ENCODE results near the gene HOXD11.

Gene HOXD11

GRCh38 chr2:176148751-176149421 is 41.8 kb downstream of the HOXD11 start:
- FAIRE-seq, result no peak
- DNase-seq (ENCODE audit: low spot score), result no peak

DNA sequence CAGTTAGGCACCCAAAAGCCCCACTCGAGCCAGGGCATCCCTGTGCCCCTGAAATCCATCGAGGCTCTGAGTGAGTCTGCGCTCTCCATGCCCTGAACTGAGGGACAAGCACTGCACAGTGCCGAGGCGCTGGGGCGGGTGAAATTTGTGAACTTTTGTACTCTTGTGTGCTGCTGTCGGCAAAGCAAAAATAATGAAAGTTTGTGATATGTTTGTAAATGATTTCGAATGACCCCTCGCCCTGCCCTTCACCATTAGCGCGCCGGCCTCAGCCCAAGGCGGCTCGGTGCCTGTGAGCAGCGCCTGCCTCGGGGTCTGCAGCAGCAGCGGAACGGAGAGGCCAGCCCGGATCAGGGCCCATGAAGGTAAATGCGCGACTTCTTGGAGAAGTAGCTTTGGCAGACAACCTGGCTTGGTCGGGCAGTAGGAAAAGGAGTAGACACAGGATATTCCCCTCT is 42.4 kb downstream of the HOXD11 start:
- FAIRE-seq (no peak), DNase-seq (ENCODE audit: low spot score) (no peak)

DNA sequence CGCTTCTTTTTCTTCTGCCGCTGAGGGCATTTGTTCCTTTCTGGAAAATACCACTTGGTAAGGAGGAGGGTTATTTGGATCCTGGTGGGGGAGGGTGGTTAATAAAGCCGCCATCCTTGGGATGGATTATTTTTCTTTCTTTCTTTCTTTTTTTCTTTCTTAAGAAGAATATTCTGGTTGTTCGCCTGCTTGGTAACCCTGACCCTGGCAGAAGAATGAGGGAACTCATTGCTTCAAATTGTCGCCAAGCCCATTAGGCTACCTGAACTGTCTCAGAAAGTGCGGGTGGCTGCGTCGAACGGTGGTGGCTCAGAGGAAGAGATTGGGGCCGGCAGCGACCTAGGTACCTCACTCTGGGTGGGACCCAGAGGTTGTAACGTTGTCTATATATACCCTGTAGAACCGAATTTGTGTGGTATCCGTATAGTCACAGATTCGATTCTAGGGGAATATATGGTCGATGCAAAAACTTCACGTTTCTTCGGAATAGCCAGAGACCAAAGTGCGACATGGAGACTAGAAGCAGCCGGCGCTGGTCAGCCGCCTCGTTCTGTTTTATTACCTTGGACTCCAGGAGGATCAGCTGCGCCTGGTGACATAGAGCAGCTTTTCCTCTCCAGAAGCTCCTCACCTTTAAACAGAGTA is 43.0 kb downstream of the HOXD11 start:
- no peak for FAIRE-seq

GRCh38 chr2:176150584-176151441 is 43.7 kb downstream of the HOXD11 start:
- FAIRE-seq (no peak), DNase-seq (ENCODE audit: low spot score) (no peak)

More for the DNA sequence above, 43.0 kb downstream of the HOXD11 start:
- no peak for DNase-seq (ENCODE audit: low spot score)

DNA sequence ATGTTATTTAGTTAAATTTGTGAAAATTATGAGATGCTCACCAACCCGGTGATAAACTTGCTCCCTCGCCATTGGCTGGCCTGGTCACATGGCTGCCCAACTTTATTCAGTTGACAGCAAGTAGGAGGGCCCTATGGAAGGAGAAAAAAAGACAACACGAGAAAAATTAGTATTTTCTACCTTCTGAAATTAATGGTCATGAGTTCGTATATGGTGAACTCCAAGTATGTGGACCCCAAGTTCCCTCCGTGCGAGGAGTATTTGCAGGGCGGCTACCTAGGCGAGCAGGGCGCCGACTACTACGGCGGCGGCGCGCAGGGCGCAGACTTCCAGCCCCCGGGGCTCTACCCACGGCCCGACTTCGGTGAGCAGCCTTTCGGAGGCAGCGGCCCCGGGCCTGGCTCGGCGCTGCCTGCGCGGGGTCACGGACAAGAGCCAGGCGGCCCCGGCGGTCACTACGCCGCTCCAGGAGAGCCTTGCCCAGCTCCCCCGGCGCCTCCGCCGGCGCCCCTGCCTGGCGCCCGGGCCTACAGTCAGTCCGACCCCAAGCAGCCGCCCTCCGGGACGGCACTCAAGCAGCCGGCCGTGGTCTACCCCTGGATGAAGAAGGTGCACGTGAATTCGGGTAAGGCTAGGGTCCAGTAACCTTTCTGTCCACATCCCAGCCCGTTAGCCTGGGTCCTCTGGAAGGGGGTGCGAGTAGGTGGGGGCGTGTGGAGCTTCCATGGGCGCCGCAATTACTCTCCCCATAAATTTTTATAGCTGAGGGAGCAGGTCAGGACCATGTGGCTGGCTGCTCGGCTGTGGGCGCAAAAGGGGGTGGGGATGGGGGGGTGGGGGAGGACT is 44.6 kb downstream of the HOXD11 start, which contains the start of gene HOXD4:
HOXD4 (plus strand) TSS at position 109 of the 846 bp plus-strand sequence; CDS start at position 193, 84 bp downstream.
- DNase-seq (ENCODE audit: low spot score), result no peak
- FAIRE-seq, result no peak

DNA sequence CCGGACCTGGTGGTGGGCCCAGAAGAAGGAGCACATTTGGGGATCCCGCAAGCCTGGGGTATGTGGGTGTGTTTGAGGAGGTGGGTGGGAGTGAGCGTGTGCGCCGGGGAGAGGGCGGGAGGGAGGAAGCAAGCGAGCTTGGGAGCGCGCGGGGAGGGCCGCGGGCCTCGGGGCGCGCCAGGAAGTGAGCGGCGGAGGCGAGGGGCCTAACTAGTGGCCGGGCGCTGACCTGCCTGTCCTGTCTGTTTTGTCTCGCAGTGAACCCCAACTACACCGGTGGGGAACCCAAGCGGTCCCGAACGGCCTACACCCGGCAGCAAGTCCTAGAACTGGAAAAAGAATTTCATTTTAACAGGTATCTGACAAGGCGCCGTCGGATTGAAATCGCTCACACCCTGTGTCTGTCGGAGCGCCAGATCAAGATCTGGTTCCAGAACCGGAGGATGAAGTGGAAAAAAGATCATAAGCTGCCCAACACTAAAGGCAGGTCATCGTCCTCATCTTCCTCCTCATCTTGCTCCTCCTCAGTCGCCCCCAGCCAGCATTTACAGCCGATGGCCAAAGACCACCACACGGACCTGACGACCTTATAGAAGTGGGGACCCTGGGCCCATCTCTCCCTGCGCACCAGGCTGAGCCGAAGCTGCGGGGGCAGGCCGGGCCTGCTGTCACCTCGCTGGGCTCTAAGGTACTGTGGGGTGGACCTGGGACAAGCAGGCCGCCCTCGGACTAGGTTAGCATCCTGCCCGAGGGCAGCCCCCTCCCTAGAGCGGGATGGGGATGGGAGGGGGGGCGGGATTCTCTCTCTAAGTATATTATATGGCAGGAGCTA is 45.5 kb downstream of the HOXD11 start:
- FAIRE-seq, result no peak
- DNase-seq (ENCODE audit: low spot score), result no peak

DNA sequence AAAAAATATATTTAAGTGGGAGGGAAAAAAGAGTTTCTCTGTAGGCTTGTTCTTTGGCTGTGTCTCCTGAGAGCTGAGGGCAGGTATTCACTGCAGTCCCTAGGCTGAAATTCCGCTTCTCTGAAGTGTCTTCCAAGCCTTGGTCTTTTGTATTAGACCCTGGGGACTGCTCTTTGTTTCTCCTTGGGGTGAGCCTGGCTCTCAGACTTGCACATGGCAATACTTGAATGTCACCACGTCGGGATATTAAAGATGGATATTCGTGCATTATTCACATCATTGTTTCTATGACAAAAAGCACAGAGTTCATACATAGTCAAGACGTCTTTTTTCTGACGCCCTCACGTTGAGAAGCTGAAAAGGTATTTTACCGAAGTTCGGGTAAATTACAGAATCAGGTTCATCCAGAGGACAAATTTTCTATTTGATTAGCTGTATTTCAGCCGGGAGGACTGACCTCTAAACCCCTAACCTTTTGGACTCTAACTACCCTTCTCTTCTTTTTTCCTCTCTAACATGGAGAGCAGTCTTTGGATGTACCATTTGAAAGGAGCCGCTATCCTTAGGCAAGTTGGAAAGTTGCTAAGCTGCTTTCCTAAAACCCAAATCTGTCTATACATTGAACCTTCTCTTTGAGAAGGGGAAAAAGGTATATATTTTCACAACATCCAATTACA is 47.6 kb downstream of the HOXD11 start:
- DNase-seq (ENCODE audit: low spot score), result no peak
- no peak for FAIRE-seq

DNA sequence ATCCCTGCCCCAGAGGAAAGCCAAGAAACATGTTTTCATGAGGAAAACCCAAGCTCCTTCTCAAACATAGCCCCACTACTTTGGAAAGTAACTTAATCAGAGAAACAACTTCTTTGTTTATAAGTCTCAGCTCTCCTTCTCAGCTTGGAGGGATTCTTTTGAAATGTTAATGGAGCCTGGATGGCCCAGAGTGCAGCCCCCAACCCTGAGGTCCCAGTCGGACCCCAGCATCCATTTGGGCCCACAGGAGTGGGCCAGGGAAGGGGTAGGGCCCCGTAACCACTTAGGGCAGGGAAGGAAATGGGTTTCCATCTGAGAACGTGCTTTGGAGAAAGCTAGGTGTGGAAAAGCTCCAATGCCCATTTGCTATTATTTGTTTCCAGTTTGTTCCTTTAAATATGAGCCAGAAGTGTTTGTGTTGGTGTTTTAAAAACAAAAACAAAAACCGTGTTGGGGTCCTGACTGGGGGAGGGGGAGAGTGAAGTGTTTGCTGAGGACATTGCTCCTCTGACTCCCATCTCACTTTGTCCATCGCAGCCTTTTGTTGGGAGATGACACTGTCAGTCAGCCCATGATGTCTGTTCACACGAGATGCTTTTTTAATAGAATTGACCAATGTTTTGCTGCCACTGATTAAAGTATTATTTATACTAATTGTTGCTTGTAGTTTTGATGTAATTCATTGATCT is 48.4 kb downstream of the HOXD11 start:
- DNase-seq (ENCODE audit: low spot score) (no peak), FAIRE-seq (no peak)

- DNase-seq (ENCODE audit: low spot score) (no peak), FAIRE-seq (no peak)
These were observed 49.3 kb downstream of the HOXD11 start for GRCh38 chr2:176156301-176156806.

DNA sequence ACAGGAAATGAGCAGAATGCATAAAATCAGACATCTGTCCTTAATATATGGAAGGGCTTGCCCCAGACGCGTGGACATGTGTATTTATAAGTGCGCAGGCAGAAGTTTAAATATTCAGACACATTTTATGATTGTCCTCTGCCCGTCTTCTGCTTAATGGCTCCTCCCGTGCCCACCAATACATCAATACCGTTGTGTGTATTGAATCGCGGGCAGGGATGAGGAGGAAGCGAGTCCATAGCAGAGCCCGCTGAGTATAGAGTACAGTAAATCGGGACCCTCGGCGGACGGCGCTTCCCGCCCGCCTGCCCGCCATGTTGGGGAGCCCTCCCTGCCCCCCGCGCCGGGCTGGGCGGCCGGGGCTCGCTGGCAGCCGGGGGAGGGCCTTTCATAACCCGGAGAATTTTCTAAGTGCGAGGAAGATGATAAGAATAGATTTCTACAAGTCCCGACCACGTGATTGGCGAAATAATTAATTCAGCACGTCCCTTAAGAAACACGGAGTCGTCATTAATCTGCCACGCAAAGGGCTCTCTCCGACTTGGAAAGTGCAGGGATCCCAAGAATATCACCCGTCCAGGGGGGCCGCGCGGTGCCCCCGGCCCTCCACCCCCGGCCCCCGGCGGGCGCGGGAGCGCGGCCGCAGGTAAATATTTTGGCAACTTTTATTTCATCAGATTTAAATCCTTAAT is 49.9 kb downstream of the HOXD11 start, which contains the start of gene HOXD3:
HOXD3 (plus strand) TSS at position 501 of the 692 bp plus-strand sequence. CDS start 11,808 bp downstream, outside the sequence.
- no peak for FAIRE-seq
- no peak for DNase-seq (ENCODE audit: low spot score)

DNA sequence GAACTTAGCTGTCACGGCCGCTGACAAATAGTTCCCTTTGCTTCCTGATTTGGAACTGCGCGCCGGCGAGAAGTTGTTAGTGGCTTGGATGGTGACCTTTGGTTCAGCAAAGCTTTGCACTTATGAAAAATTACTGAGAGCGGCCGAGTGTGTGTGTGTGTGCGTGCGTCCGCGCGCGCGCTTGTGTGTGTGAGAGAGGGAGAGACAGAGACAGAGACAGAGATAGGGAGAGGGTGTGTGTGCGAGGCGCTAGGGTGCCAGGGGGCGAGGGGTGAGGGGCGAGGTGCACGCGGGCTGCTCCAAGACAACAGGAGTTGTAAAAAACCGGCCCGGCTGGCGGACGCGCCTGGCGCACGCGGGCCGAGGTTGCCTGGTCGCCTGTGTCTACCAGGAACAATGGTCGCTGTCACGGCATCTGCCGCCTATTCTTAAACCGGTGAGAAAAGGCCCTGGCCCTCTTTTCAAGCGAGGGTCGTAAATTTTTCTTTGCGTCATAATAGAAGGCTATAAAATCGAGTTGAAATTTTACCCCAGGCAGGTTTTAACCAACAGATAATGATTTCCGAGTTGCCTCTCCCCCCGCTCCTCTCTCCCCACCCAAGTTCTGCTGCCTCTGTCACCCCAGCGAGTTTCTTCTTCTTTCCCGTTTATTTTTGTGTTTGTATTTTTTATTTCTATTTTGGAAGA is 50.6 kb downstream of the HOXD11 start:
- no peak for FAIRE-seq
- no peak for DNase-seq (ENCODE audit: low spot score)

GRCh38 chr2:176158186-176158591 is 51.1 kb downstream of the HOXD11 start:
- no peak for DNase-seq (ENCODE audit: low spot score)
- no peak for FAIRE-seq

- FAIRE-seq (no peak), DNase-seq (ENCODE audit: low spot score) (no peak)
These were observed 52.0 kb downstream of the HOXD11 start for GRCh38 chr2:176158855-176159662.
